EH (cell line): ENCODE results near the gene OR52A1.

ENCODE experiments used
- DNase-seq: peaks from one replicate; pipeline ENCODE4 v3.0.0-alpha.2; 2015; ENCODE audit warnings: low read depth

The OR52A1 gene

GRCh38 chr11:5131584-5132335 is 22.8 kb downstream of the OR52A1 start:
- no peak for DNase-seq

- DNase-seq: peak; percentile 4
These were observed 25.1 kb downstream of the OR52A1 start for GRCh38 chr11:5129457-5129877.

DNA sequence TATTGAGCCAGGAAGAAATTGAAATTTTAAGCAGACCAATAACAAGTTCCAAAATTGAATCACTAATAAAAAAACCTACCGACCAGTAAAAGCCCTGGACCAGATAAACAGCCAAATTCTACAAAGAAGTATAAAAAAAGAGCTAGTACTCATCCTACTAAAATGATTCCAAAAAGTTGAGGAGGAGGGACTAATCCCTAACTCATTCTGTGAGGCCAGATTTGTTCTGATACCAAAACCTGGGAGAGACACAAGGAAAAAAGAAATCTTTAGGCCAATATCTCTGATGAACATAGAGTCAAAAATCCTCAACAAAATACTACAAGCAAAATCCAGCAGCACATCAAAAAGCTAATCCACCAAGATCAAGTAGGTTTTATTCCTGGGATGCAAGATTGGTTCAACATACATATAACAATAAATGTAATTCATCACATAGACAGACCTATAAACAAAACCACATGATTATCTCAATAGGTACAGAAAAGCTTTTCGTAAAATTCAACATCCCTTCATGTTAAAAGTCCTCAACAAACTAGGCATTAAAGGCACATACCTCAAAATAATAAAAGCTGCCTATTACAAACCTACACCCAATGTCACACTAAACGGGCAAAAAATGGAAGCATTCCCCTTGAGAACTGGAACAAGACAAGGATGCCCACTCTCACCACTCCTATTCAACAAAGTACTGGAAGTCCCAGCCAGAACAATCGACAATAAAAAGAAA is 29.5 kb downstream of the OR52A1 start:
- no peak for DNase-seq

GRCh38 chr11:5123802-5124521 is 30.6 kb downstream of the OR52A1 start:
- DNase-seq: peak; percentile 72

- no peak for DNase-seq
These were observed 35.7 kb downstream of the OR52A1 start for GRCh38 chr11:5118893-5119292.

GRCh38 chr11:5117588-5117987 is 37.0 kb downstream of the OR52A1 start:
- DNase-seq: no peak

- no peak for DNase-seq
These were observed 39.2 kb downstream of the OR52A1 start for GRCh38 chr11:5115339-5115738.

DNA sequence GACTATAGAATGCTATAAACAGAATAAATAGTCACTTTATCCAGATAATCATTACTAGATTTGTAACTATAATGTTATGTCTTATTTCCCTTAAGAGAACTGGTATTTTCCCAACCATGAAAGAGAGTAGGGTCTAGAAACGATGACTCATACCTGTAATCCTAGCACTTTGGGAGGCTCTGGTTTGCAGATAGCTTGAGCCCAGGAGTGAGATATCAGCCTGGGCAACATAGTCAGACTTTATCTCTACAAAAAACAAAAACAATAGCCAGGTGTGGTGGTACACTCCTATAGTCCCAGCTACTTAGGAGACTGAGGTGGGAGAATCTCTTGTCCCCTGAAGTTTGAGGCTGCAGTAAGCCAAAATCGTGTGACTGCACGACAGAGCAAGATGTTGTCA is 47.3 kb downstream of the OR52A1 start:
- no peak for DNase-seq

DNA sequence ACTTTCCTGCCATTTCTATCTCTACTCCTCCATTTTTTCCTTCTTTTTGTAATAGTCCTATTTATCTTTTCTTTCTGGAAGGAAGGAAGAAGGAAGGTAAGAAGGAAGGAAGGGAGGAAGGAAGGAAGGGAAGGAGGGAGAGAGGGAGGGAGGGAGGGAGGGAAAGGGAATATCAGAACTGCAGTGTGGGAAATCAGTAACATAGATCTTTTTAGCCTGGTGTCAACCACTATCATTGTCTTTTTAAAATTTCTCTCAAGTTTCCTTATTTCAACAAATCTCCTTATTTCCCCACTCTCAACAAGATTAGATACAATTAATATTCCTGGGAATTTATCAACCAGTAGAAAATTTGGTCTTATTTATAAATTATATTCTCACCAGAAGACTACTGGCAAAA is 51.5 kb downstream of the OR52A1 start:
- DNase-seq: no peak

DNA sequence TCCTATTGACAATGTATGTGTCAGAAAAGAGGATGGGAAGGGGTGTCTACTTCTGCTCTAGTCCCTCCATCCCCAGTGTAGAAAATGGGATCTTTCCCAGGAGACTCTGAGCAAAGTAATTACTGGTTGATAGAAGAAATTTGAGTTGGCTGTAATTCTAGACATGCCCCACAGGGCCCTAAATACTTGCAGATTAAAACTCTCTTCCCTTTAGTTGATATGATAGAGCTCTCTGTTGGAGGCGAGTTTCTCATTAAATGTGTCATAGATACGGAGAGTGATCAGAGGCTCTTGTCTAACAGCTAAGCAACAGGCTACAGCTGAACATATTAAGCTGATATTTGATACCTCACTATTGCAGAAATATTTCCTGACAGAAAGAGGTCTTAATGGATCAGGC is 52.3 kb downstream of the OR52A1 start:
- no peak for DNase-seq

GRCh38 chr11:5096011-5096410 is 58.5 kb downstream of the OR52A1 start:
- DNase-seq: no peak
